HepG2 (cell line): ENCODE results near the gene SLC13A5. TPM values are rescaled to one million over a fixed set of nuclear protein-coding genes. Genes with fewer than 3 reads are reported as not detected.

ENCODE experiments used
- ATAC-seq: fragments of 200-7000 bp; cut with Tn5 transposase; 3 replicates; pipeline ENCODE4 v1.9.1; 2020; ENCODE audit warnings: mild to moderate bottlenecking, moderate library complexity
- BruUV-seq: library from RNA; stranded (reverse); fragments of 400-500 nt; replicated peaks from 2 replicates; lab custom pipeline; 2021; lab: Mats Ljungman, UMichigan
- CTCF ChIA-PET: fragments of 300-600 bp; formaldehyde crosslinking; extraction: SDS; loops from one replicate; lab custom pipeline; 2021; ENCODE audit warnings: low total read pairs, inconsistent platforms, low intra/inter-chr PET ratio; lab: Yijun Ruan, JAX
- POLR2A ChIA-PET: fragments of 350-600 bp; sonication (Branson Sonifier 250); formaldehyde crosslinking; loops from one replicate; lab custom pipeline; 2020; ENCODE audit warnings: antibody characterized with exemption, inconsistent platforms; lab: Yijun Ruan, JAX
- DNase-seq: peaks from one replicate; pipeline ENCODE4 v3.0.0-alpha.2; 2015; ENCODE audit warnings: low spot score
- FAIRE-seq: peaks from 3 replicates; lab custom pipeline; 2011; peaks lifted over from hg19 to GRCh38; lab: Jason Lieb, UNC
- H2AFZ ChIP-seq: one replicate; pipeline ENCODE4 v1.6.1; 2011; ENCODE audit warnings: low read length, inconsistent platforms
- H3K27ac ChIP-seq: fragments of 300-600 bp; 3 replicates; pipeline ENCODE4 v1.8.0; 2011; ENCODE audit warnings: mixed run types, mild to moderate bottlenecking, mixed read lengths, low read length, inconsistent platforms; ENCODE audit not compliant: insufficient read depth; ENCODE audit errors: extremely low read length
- H3K27me3 ChIP-seq, 2 experiments: fragments of 200-600 bp in 1 of 2; 2 replicates in 1 of 2; 3 replicates in 1 of 2; pipeline versions ENCODE4 v1.6.0 to v1.8.0; 2011; ENCODE audit warnings: low read length in 2 of 2, mild to moderate bottlenecking in 2 of 2, moderate library complexity in 2 of 2, inconsistent platforms in 1 of 2; ENCODE audit not compliant: insufficient read depth in 2 of 2, control insufficient read depth in 1 of 2
- H3K36me3 ChIP-seq, 2 experiments: fragments of 200-600 bp in 1 of 2; replicated peaks in 1 of 2; 2 replicates in 1 of 2; 3 replicates in 1 of 2; pipeline versions ENCODE4 v1.5.1 to v1.8.0; 2011; ENCODE audit warnings: low read length in 2 of 2, inconsistent platforms in 1 of 2; ENCODE audit not compliant: insufficient read depth in 2 of 2, control insufficient read depth in 1 of 2
- H3K4me1 ChIP-seq: 2 replicates; pipeline ENCODE4 v1.5.1; 2012; ENCODE audit warnings: low read length, inconsistent platforms; ENCODE audit not compliant: insufficient read depth
- H3K4me2 ChIP-seq: 2 replicates; pipeline ENCODE4 v1.6.0; 2011; ENCODE audit warnings: low read depth, low read length, inconsistent platforms
- H3K4me3 ChIP-seq, 3 experiments: fragments of 200-600 bp in 1 of 3; sonication (generic), shearing (Covaris generic) in 1 of 3; replicated peaks in 1 of 3; 2 replicates each; pipeline ENCODE4 v1.5.1; 2011 to 2016; ENCODE audit warnings: low read length in 3 of 3, inconsistent platforms in 2 of 3, low read depth in 2 of 3, mild to moderate bottlenecking in 2 of 3, control low read depth in 1 of 3, mixed read lengths in 1 of 3; ENCODE audit not compliant: insufficient read depth in 1 of 3
- H3K79me2 ChIP-seq: one replicate; pipeline ENCODE4 v1.6.1; 2011; ENCODE audit warnings: low read length, inconsistent platforms; ENCODE audit not compliant: insufficient read depth
- H3K9ac ChIP-seq: 2 replicates; pipeline ENCODE4 v1.6.0; 2011; ENCODE audit warnings: mild to moderate bottlenecking, low read depth, low read length, inconsistent platforms; ENCODE audit not compliant: insufficient read depth
- H3K9me3 ChIP-seq: 2 replicates; pipeline ENCODE4 v1.5.1; 2012; ENCODE audit warnings: mild to moderate bottlenecking, low read length
- H4K20me1 ChIP-seq: 2 replicates; pipeline ENCODE4 v1.6.0; 2011; ENCODE audit warnings: inconsistent platforms, mild to moderate bottlenecking, low read length, moderate library complexity; ENCODE audit not compliant: insufficient read depth
- ATF3 ChIP-seq: sonication (generic); formaldehyde crosslinking; IDR thresholded peaks from 2 replicates; pipeline ENCODE4 v1.4.0; 2020; ENCODE audit warnings: missing genetic modification reagents
- HIC2 ChIP-seq: sonication (generic); formaldehyde crosslinking; IDR thresholded peaks from 2 replicates; pipeline ENCODE4 v1.9.0; 2022; ENCODE audit warnings: low read depth, missing genetic modification reagents
- MEIS1 ChIP-seq: sonication (generic); formaldehyde crosslinking; IDR thresholded peaks from 2 replicates; pipeline ENCODE4 v1.9.0; 2021; ENCODE audit warnings: mild to moderate bottlenecking, missing genetic modification reagents, moderate library complexity, borderline replicate concordance
- NRL ChIP-seq: sonication (generic); formaldehyde crosslinking; IDR thresholded peaks from 2 replicates; pipeline ENCODE4 v1.5.0; 2020; ENCODE audit warnings: missing genetic modification reagents, mild to moderate bottlenecking, moderate library complexity, borderline replicate concordance
- PATZ1 ChIP-seq: sonication (generic); formaldehyde crosslinking; IDR thresholded peaks from 2 replicates; pipeline ENCODE4 v1.4.0; 2020; ENCODE audit warnings: missing genetic modification reagents
- POLR2AphosphoS5 ChIP-seq: IDR thresholded peaks from 2 replicates; pipeline ENCODE4 v1.6.1; 2012; ENCODE audit warnings: low read depth, low read length
- POLR2G ChIP-seq: fragments of 200-400 bp; formaldehyde crosslinking; IDR thresholded peaks from 2 replicates; pipeline ENCODE4 v1.6.1; 2018; ENCODE audit warnings: mild to moderate bottlenecking, low read depth, low read length, moderate library complexity
- SALL2 ChIP-seq: sonication (generic); formaldehyde crosslinking; IDR thresholded peaks from 2 replicates; pipeline ENCODE4 v1.8.1; 2023; ENCODE audit warnings: mild to moderate bottlenecking, missing genetic modification reagents, inconsistent platforms
- ZNF720 ChIP-seq: sonication (generic); formaldehyde crosslinking; IDR thresholded peaks from 2 replicates; pipeline ENCODE4 v1.4.0; 2020; ENCODE audit warnings: missing genetic modification reagents
- WGBS: methylation state at CpG from one replicate; pipeline ENCODE4 v1.1.6; 2017; ENCODE audit warnings: low lambda C conversion rate; 5-methylcytosine and 5-hydroxymethylcytosine counted together
- in situ Hi-C: cut with HindIII; loops from 2 replicates; pipeline ENCODE4 v1.10.0; 2017; ENCODE audit warnings: low pct_unique_long_range_greater_than_20kb; ENCODE audit not compliant: extremely low pct_ligation_motif_present
- intact Hi-C: fragments of 100-400 bp; cut with micrococcal nuclease; formaldehyde crosslinking; loops from one replicate; pipeline ENCODE4 v1.10.0; 2022; ENCODE audit not compliant: unreplicated experiment
- polyA plus RNA-seq, 8 experiments: library from polyadenylated mRNA; depleted of rRNA in 3 of 8; stranded (reverse) in 7 of 8; unstranded in 1 of 8; fragments of >200 nt; fragmentation: Illumina TruSeq in 4 of 8; extraction: Trizol in 4 of 8; gene quantifications; 2 replicates each; pipeline versions ENCODE4 v1.2.1 to v1.2.3, GENCODE V29; 2011 to 2016; ENCODE audit warnings: low read depth in 4 of 8, missing spikeins in 1 of 8, mixed read lengths in 1 of 8; ENCODE audit not compliant: insufficient read depth in 1 of 8
- total RNA-seq, 5 experiments: library from RNA; depleted of rRNA; stranded (reverse); fragments of >200 nt; fragmentation: Illumina TruSeq; extraction: Trizol; gene quantifications; 2 replicates each; pipeline ENCODE4 v1.2.3, GENCODE V29; 2016; ENCODE audit warnings: low read depth in 1 of 5
- TF ChIP-seq, protein P1 (sequence below): sonication (generic); formaldehyde crosslinking; IDR thresholded peaks from 2 replicates; pipeline ENCODE4 v1.5.1; 2020; ENCODE audit warnings: mild to moderate bottlenecking, missing genetic modification reagents, moderate library complexity

The SLC13A5 gene
- total and polyA plus RNA-seq, 2 of the 13 experiments (the other 11 are each of a cell fraction or from before 2014, with no cell fraction given) = 42.8 to 310 TPM

DNA sequence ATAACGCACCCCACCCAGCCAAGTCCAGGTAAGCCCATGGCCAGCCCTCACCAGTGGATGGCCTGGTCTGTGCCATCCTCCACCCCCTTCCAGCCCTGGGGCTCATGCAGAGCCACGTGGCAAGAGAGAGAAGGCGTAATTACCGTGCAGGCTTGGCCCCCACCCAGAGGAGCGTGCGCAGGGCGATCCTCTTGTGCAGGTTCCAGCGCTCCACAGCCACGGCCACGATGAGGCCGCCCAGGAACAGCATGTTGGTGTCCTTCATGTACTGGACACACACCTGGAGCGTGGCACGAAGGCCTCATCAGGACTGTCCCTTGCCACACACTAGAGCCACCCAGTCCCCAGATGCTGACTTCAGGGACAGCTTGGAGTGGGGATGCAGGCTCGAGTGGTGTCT, 6.7 kb downstream of the SLC13A5 start:
- TF ChIP-seq MEIS1 (CRISPR knock-in tag) = no peak
- TF ChIP-seq NRL = peak; percentile 32; the same call in 1 of the 2 replicates
- TF ChIP-seq HIC2 = 0 out of 2 replicates have a peak, but pooled peaks have one; percentile 37
- 0 out of 2 replicates have a peak, but pooled peaks have one; percentile 11 for TF ChIP-seq POLR2AphosphoS5
- TF ChIP-seq, protein P1, sequence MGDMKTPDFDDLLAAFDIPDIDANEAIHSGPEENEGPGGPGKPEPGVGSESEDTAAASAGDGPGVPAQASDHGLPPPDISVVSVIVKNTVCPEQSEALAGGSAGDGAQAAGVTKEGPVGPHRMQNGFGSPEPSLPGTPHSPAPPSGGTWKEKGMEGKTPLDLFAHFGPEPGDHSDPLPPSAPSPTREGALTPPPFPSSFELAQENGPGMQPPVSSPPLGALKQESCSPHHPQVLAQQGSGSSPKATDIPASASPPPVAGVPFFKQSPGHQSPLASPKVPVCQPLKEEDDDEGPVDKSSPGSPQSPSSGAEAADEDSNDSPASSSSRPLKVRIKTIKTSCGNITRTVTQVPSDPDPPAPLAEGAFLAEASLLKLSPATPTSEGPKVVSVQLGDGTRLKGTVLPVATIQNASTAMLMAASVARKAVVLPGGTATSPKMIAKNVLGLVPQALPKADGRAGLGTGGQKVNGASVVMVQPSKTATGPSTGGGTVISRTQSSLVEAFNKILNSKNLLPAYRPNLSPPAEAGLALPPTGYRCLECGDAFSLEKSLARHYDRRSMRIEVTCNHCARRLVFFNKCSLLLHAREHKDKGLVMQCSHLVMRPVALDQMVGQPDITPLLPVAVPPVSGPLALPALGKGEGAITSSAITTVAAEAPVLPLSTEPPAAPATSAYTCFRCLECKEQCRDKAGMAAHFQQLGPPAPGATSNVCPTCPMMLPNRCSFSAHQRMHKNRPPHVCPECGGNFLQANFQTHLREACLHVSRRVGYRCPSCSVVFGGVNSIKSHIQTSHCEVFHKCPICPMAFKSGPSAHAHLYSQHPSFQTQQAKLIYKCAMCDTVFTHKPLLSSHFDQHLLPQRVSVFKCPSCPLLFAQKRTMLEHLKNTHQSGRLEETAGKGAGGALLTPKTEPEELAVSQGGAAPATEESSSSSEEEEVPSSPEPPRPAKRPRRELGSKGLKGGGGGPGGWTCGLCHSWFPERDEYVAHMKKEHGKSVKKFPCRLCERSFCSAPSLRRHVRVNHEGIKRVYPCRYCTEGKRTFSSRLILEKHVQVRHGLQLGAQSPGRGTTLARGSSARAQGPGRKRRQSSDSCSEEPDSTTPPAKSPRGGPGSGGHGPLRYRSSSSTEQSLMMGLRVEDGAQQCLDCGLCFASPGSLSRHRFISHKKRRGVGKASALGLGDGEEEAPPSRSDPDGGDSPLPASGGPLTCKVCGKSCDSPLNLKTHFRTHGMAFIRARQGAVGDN (CRISPR knock-in tag) = peak; percentile 72
- 0 out of 2 replicates have a peak, but pooled peaks have one; percentile 8 for TF ChIP-seq POLR2G
- TF ChIP-seq PATZ1 (CRISPR knock-in tag) = no peak
- no peak for TF ChIP-seq ZNF720 (CRISPR knock-in tag)
- no peak for TF ChIP-seq SALL2 (CRISPR knock-in tag)
- no peak for TF ChIP-seq ATF3 (CRISPR knock-in tag)
- ATAC-seq (no peak), FAIRE-seq (no peak), DNase-seq (no peak)
- no peak overlapping the region for H3K9ac ChIP-seq
- BruUV-seq = no TSS peak
- no peak overlapping the region for H2AFZ ChIP-seq
- H3K27ac ChIP-seq = peak overlapping the region; percentile 97
- H4K20me1 ChIP-seq = no peaks in the 10 kb centered on the region
- WGBS = 100% methylated on average over 9 of the region's 14 CpGs
- no peaks in the 10 kb centered on the region for H3K9me3 ChIP-seq
- no peaks in the 10 kb centered on the region for H3K27me3 ChIP-seq
- peaks cover 35% of the 10 kb centered on the region for H3K79me2 ChIP-seq
- H3K36me3 ChIP-seq = peaks cover 20% of the 10 kb centered on the region in 2 experiments
- H3K4me2 ChIP-seq = no peak overlapping the region; the same call in 1 of the 2 replicates
- POLR2A ChIA-PET = interaction anchor here (1.1 to 7.9 kb wide), 3 partner anchors 15 to 29 kb away, joined by 4 to 119 read pairs (median 9); no protein-coding TSS in a partner anchor
- H3K4me3 ChIP-seq = no peak overlapping the region
- peaks cover 99% of the 10 kb centered on the region for H3K4me1 ChIP-seq
- intact Hi-C loops = no loop called here
- in situ Hi-C loops = no loop called here
- CTCF ChIA-PET = no interaction called here
